Astrocyte (in vitro differentiated cells and primary cell): ENCODE measurements around the gene HYAL1. TPM values are rescaled to one million over a fixed set of nuclear protein-coding genes. Genes with fewer than 3 reads are reported as not detected.

Experiments
- DNase-seq: peaks from one replicate; pipeline ENCODE4 v3.0.0-alpha.2; 2010; ENCODE audit warnings: low read depth
- FAIRE-seq: peaks from 2 replicates; lab custom pipeline; 2011; peaks lifted over from hg19 to GRCh38; lab: Jason Lieb, UNC
- H2AFZ ChIP-seq: 2 replicates; pipeline ENCODE4 v1.6.0; 2012; ENCODE audit warnings: low read depth, low read length, inconsistent platforms
- H3K27ac ChIP-seq: 2 replicates; pipeline ENCODE4 v1.5.1; 2011; ENCODE audit warnings: low read depth, low read length, inconsistent platforms
- H3K27me3 ChIP-seq: 2 replicates; pipeline ENCODE4 v1.6.0; 2011; ENCODE audit warnings: low read length, inconsistent platforms; ENCODE audit not compliant: insufficient read depth
- H3K36me3 ChIP-seq: 2 replicates; pipeline ENCODE4 v1.5.1; 2011; ENCODE audit warnings: low read length, inconsistent platforms; ENCODE audit not compliant: insufficient read depth
- H3K4me1 ChIP-seq: 2 replicates; pipeline ENCODE4 v1.5.1; 2011; ENCODE audit warnings: low read length, inconsistent platforms; ENCODE audit not compliant: insufficient read depth
- H3K4me2 ChIP-seq: 2 replicates; pipeline ENCODE4 v1.6.0; 2012; ENCODE audit warnings: low read length, inconsistent platforms
- H3K4me3 ChIP-seq: 2 replicates; pipeline ENCODE4 v1.5.1; 2011; ENCODE audit warnings: low read depth, mild to moderate bottlenecking, low read length, inconsistent platforms; ENCODE audit not compliant: insufficient read depth
- H3K79me2 ChIP-seq: 2 replicates; pipeline ENCODE4 v1.6.0; 2012; ENCODE audit warnings: mild to moderate bottlenecking, low read length, inconsistent platforms; ENCODE audit not compliant: insufficient read depth
- H3K9ac ChIP-seq: 2 replicates; pipeline ENCODE4 v1.6.0; 2012; ENCODE audit warnings: mild to moderate bottlenecking, low read length, inconsistent platforms
- H3K9me3 ChIP-seq: 2 replicates; pipeline ENCODE4 v1.5.1; 2012; ENCODE audit warnings: low read depth, mild to moderate bottlenecking, low read length, inconsistent platforms; ENCODE audit not compliant: insufficient read depth
- H4K20me1 ChIP-seq: 2 replicates; pipeline ENCODE4 v1.6.0; 2012; ENCODE audit warnings: low read length, inconsistent platforms; ENCODE audit not compliant: insufficient read depth
- H3K27ac Mint-ChIP-seq: one replicate; pipeline ENCODE4 v1.8.0; 2021; ENCODE audit warnings: mild to moderate bottlenecking, mixed read lengths; ENCODE audit not compliant: unreplicated experiment
- H3K27me3 Mint-ChIP-seq: one replicate; pipeline ENCODE4 v1.8.0; 2021; ENCODE audit warnings: low read depth, mixed read lengths; ENCODE audit not compliant: unreplicated experiment
- H3K36me3 Mint-ChIP-seq: one replicate; pipeline ENCODE4 v1.8.0; 2021; ENCODE audit warnings: low read depth, mixed read lengths; ENCODE audit not compliant: unreplicated experiment
- H3K4me1 Mint-ChIP-seq: one replicate; pipeline ENCODE4 v1.8.0; 2021; ENCODE audit warnings: low read depth, mixed read lengths; ENCODE audit not compliant: unreplicated experiment
- H3K4me3 Mint-ChIP-seq: one replicate; pipeline ENCODE4 v1.8.0; 2021; ENCODE audit warnings: mild to moderate bottlenecking, moderate library complexity, mixed read lengths; ENCODE audit not compliant: unreplicated experiment
- H3K9me3 Mint-ChIP-seq: one replicate; pipeline ENCODE4 v1.8.0; 2021; ENCODE audit warnings: mild to moderate bottlenecking, mixed read lengths; ENCODE audit not compliant: unreplicated experiment
- EZH2 ChIP-seq: IDR thresholded peaks from 2 replicates; pipeline ENCODE4 v1.6.1; 2012; ENCODE audit warnings: mild to moderate bottlenecking, low read length, inconsistent platforms; ENCODE audit not compliant: insufficient read depth
- total RNA-seq: library from RNA; stranded (reverse); gene quantifications from 2 replicates; pipeline ENCODE4 v1.2.1, GENCODE V29; 2021
- TF ChIP-seq, protein P1 (sequence below): IDR thresholded peaks from 2 replicates; pipeline ENCODE4 v1.5.1; 2011; ENCODE audit warnings: low read depth, mild to moderate bottlenecking, inconsistent platforms, low read length, moderate library complexity; ENCODE audit not compliant: insufficient read depth

The HYAL1 gene
- total RNA-seq, 1 donor from 2014 or later: 0.27 TPM

DNA sequence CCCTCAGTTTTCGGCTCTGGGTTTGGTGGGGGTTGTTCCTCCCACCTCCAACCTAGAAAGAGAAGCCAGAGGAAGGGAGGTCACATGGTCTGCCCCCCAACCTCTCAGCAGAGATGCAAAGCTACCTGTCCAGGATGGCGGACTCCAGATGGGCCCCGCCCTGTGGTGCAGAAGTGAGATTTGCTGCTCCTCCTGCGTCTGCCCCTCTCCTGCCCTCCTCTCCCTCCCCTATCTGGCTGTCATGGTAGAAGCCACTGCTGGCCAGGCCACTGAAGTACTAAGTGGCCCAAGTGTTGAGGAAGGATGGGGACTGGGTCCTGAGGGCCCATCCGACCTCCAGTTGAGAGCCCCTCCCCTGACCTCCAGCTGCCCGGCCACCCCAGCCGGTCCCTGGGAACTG, 36.5 kb downstream of the HYAL1 start:
- no peak for FAIRE-seq
- no peaks in the 10 kb centered on the region for H3K36me3 Mint-ChIP-seq

GRCh38 chr3:50266017-50266416, 37.4 kb downstream of the HYAL1 start:
- Histone ChIP-seq H3K27me3 (no peaks in the 10 kb centered on the region), H3K27ac (no peak overlapping the region), H3K36me3 (no peaks in the 10 kb centered on the region), H3K9me3 (no peaks in the 10 kb centered on the region), H3K4me1 (peaks cover 47% of the 10 kb centered on the region), H3K9ac (no peak overlapping the region), H4K20me1 (no peaks in the 10 kb centered on the region), H3K4me2 (no peak overlapping the region), H2AFZ (no peak overlapping the region), H3K4me3 (no peak overlapping the region), H3K79me2 (no peaks in the 10 kb centered on the region)
- TF ChIP-seq, protein P1, sequence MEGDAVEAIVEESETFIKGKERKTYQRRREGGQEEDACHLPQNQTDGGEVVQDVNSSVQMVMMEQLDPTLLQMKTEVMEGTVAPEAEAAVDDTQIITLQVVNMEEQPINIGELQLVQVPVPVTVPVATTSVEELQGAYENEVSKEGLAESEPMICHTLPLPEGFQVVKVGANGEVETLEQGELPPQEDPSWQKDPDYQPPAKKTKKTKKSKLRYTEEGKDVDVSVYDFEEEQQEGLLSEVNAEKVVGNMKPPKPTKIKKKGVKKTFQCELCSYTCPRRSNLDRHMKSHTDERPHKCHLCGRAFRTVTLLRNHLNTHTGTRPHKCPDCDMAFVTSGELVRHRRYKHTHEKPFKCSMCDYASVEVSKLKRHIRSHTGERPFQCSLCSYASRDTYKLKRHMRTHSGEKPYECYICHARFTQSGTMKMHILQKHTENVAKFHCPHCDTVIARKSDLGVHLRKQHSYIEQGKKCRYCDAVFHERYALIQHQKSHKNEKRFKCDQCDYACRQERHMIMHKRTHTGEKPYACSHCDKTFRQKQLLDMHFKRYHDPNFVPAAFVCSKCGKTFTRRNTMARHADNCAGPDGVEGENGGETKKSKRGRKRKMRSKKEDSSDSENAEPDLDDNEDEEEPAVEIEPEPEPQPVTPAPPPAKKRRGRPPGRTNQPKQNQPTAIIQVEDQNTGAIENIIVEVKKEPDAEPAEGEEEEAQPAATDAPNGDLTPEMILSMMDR: no peak
- no peak for TF ChIP-seq EZH2
- Mint-ChIP-seq H3K4me1 (peaks cover 28% of the 10 kb centered on the region), H3K27me3 (peaks cover 3% of the 10 kb centered on the region), H3K27ac (peak overlapping the region; percentile 47), H3K36me3 (no peaks in the 10 kb centered on the region), H3K9me3 (no peaks in the 10 kb centered on the region), H3K4me3 (peak overlapping the region; percentile 34)
- no peak for DNase-seq
- no peak for FAIRE-seq

More for the DNA sequence above, 36.5 kb downstream of the HYAL1 start:
- Histone ChIP-seq H3K4me3 (no peak overlapping the region), H3K27me3 (no peaks in the 10 kb centered on the region), H3K4me1 (peaks cover 42% of the 10 kb centered on the region), H3K9ac (peak overlapping the region; percentile 55), H3K4me2 (peak overlapping the region; percentile 78), H4K20me1 (no peaks in the 10 kb centered on the region), H3K9me3 (no peaks in the 10 kb centered on the region), H3K36me3 (no peaks in the 10 kb centered on the region), H2AFZ (no peak overlapping the region), H3K27ac (no peak overlapping the region), H3K79me2 (no peaks in the 10 kb centered on the region)
- Mint-ChIP-seq H3K27me3 (peaks cover 3% of the 10 kb centered on the region), H3K4me3 (no peak overlapping the region), H3K4me1 (peaks cover 31% of the 10 kb centered on the region), H3K27ac (no peak overlapping the region), H3K9me3 (no peaks in the 10 kb centered on the region)
- TF ChIP-seq, protein P1: no peak
- no peak for TF ChIP-seq EZH2
- DNase-seq: no peak

DNA sequence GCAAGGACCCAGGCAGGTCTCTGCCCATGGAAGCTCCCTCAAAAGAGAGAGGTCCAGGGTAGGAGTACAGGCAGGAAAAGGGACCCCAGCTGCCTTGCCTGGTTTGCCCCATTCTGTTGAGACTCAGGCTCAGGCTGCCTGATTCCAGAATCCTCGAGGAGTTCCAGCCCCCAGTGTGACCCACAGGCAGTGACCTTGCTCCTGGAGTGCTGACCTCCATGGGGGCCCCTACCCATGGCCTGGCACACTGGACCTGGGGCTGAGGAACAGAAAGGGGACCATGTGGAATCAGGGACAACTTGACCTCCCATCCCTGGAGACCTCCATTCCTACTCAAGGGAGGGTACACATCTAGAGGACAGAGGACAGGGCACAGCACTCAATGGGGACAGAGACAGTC, 37.8 kb downstream of the HYAL1 start:
- Mint-ChIP-seq H3K9me3 (no peaks in the 10 kb centered on the region), H3K4me3 (no peak overlapping the region), H3K27ac (peak overlapping the region; percentile 47), H3K4me1 (peaks cover 28% of the 10 kb centered on the region), H3K27me3 (peaks cover 3% of the 10 kb centered on the region), H3K36me3 (no peaks in the 10 kb centered on the region)
- H2AFZ ChIP-seq: no peak overlapping the region
- no peaks in the 10 kb centered on the region for H3K9me3 ChIP-seq
- peak overlapping the region; percentile 58 for H3K9ac ChIP-seq
- H3K79me2 ChIP-seq: no peaks in the 10 kb centered on the region
- peaks cover 49% of the 10 kb centered on the region for H3K4me1 ChIP-seq
- H3K36me3 ChIP-seq: no peaks in the 10 kb centered on the region
- TF ChIP-seq EZH2: no peak
- TF ChIP-seq, protein P1: no peak
- H3K4me2 ChIP-seq: no peak overlapping the region
- FAIRE-seq: no peak
- H3K27me3 ChIP-seq: no peaks in the 10 kb centered on the region
- H3K27ac ChIP-seq: peak overlapping the region; percentile 67
- H4K20me1 ChIP-seq: no peaks in the 10 kb centered on the region
- H3K4me3 ChIP-seq: no peak overlapping the region
- no peak for DNase-seq
